Osteoblast (primary cell): ENCODE results near the gene PPP2R5B. TPM values are rescaled to one million over a fixed set of nuclear protein-coding genes. Genes with fewer than 3 reads are reported as not detected.

Experiments
- DNase-seq: peaks from one replicate; pipeline ENCODE4 v3.0.0; 2011; ENCODE audit warnings: low spot score, mixed read lengths; ENCODE audit not compliant: insufficient read length; ENCODE audit errors: missing footprints
- H2AFZ ChIP-seq: 2 replicates; pipeline ENCODE4 v1.6.0; 2011; ENCODE audit warnings: mild to moderate bottlenecking, low read length
- H3K27ac ChIP-seq: 2 replicates; pipeline ENCODE4 v1.5.1; 2011; ENCODE audit warnings: mild to moderate bottlenecking, low read depth, low read length, moderate library complexity
- H3K27me3 ChIP-seq: 2 replicates; pipeline ENCODE4 v1.6.0; 2012; ENCODE audit warnings: mild to moderate bottlenecking, control low read depth, inconsistent platforms, low read length, moderate library complexity; ENCODE audit not compliant: insufficient read depth
- H3K36me3 ChIP-seq: 2 replicates; pipeline ENCODE4 v1.5.1; 2011; ENCODE audit warnings: mild to moderate bottlenecking, low read length, control low read depth, moderate library complexity; ENCODE audit not compliant: insufficient read depth
- H3K4me1 ChIP-seq: 2 replicates; pipeline ENCODE4 v1.5.1; 2011; ENCODE audit warnings: mild to moderate bottlenecking, low read length, control low read depth, moderate library complexity; ENCODE audit not compliant: insufficient read depth
- H3K4me2 ChIP-seq: 2 replicates; pipeline ENCODE4 v1.6.0; 2011; ENCODE audit warnings: mild to moderate bottlenecking, low read length; ENCODE audit not compliant: insufficient read depth
- H3K4me3 ChIP-seq: fragments of 200-600 bp; sonication (generic); 3 replicates; pipeline ENCODE4 v1.5.1; 2012; ENCODE audit warnings: mild to moderate bottlenecking, low read length, inconsistent platforms; ENCODE audit not compliant: insufficient read depth
- H3K79me2 ChIP-seq: 2 replicates; pipeline ENCODE4 v1.6.0; 2012; ENCODE audit warnings: mild to moderate bottlenecking, low read length, control low read depth, inconsistent platforms; ENCODE audit not compliant: insufficient read depth
- H3K9me3 ChIP-seq: 2 replicates; pipeline ENCODE4 v1.5.1; 2011; ENCODE audit warnings: low read depth, low read length, control low read depth
- H4K20me1 ChIP-seq: 2 replicates; pipeline ENCODE4 v1.6.0; 2012; ENCODE audit warnings: mild to moderate bottlenecking, low read length, control low read depth; ENCODE audit not compliant: insufficient read depth
- total RNA-seq: library from RNA; depleted of rRNA; stranded (reverse); fragments of >200 nt; gene quantifications from 2 replicates; pipeline ENCODE4 v1.2.3, GENCODE V29; 2012
- TF ChIP-seq, protein P1 (sequence below): IDR thresholded peaks from 2 replicates; pipeline ENCODE4 v1.5.1; 2011; ENCODE audit warnings: mild to moderate bottlenecking, low read depth, low read length, moderate library complexity; ENCODE audit errors: extremely low read depth

Gene PPP2R5B
- total RNA-seq, 1 donor = 6.2 TPM

GRCh38 chr11:64891215-64891848 lies 33.2 kb upstream of the PPP2R5B start:
- no peak overlapping the region for H2AFZ ChIP-seq
- TF ChIP-seq, protein P1, sequence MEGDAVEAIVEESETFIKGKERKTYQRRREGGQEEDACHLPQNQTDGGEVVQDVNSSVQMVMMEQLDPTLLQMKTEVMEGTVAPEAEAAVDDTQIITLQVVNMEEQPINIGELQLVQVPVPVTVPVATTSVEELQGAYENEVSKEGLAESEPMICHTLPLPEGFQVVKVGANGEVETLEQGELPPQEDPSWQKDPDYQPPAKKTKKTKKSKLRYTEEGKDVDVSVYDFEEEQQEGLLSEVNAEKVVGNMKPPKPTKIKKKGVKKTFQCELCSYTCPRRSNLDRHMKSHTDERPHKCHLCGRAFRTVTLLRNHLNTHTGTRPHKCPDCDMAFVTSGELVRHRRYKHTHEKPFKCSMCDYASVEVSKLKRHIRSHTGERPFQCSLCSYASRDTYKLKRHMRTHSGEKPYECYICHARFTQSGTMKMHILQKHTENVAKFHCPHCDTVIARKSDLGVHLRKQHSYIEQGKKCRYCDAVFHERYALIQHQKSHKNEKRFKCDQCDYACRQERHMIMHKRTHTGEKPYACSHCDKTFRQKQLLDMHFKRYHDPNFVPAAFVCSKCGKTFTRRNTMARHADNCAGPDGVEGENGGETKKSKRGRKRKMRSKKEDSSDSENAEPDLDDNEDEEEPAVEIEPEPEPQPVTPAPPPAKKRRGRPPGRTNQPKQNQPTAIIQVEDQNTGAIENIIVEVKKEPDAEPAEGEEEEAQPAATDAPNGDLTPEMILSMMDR = no peak
- H3K79me2 ChIP-seq = no peaks in the 10 kb centered on the region
- H3K4me1 ChIP-seq = no peaks in the 10 kb centered on the region
- H4K20me1 ChIP-seq = no peaks in the 10 kb centered on the region
- H3K9me3 ChIP-seq = no peaks in the 10 kb centered on the region
- H3K36me3 ChIP-seq = peaks cover 5% of the 10 kb centered on the region
- no peaks in the 10 kb centered on the region for H3K27me3 ChIP-seq
- H3K4me2 ChIP-seq = no peak overlapping the region
- no peak overlapping the region for H3K4me3 ChIP-seq
- no peak for DNase-seq
- no peak overlapping the region for H3K27ac ChIP-seq

- no peaks in the 10 kb centered on the region for H3K9me3 ChIP-seq
- no peak overlapping the region for H3K4me3 ChIP-seq
- H4K20me1 ChIP-seq = no peaks in the 10 kb centered on the region
- H3K36me3 ChIP-seq = peaks cover 5% of the 10 kb centered on the region
- H3K4me1 ChIP-seq = no peaks in the 10 kb centered on the region
- H3K79me2 ChIP-seq = no peaks in the 10 kb centered on the region
- no peak overlapping the region for H2AFZ ChIP-seq
- H3K27me3 ChIP-seq = no peaks in the 10 kb centered on the region
- no peak overlapping the region for H3K27ac ChIP-seq
- TF ChIP-seq, protein P1 = no peak
- no peak for DNase-seq
- H3K4me2 ChIP-seq = no peak overlapping the region
These were observed 32.6 kb upstream of the PPP2R5B start for GRCh38 chr11:64891880-64892279.

GRCh38 chr11:64892411-64892831 lies 32.1 kb upstream of the PPP2R5B start:
- Histone ChIP-seq H3K27ac (no peak overlapping the region), H3K4me3 (no peak overlapping the region)

DNA sequence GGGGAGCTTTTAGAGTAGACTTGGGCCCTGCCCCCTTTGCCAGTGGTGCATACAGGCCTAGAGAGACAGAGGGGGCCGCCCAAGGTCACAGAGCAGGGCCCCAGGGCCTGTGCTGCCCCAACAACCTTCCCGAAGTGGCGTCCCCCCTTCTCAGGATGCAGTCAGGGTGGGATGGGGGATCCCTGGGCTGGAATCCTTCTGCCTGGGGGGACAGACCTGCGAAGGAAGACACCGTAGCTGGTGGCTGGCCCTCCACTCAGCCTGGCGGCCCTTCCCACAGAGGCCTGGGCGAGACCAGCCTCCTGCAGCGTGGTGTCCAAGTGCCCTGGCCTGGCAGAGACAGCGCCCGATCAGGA lies 31.7 kb upstream of the PPP2R5B start:
- Histone ChIP-seq H3K4me1 (no peaks in the 10 kb centered on the region), H3K4me2 (no peak overlapping the region), H3K27ac (no peak overlapping the region), H4K20me1 (no peaks in the 10 kb centered on the region), H3K36me3 (peaks cover 5% of the 10 kb centered on the region), H3K9me3 (no peaks in the 10 kb centered on the region), H3K79me2 (no peaks in the 10 kb centered on the region), H3K27me3 (no peaks in the 10 kb centered on the region), H2AFZ (no peak overlapping the region), H3K4me3 (no peak overlapping the region)
- TF ChIP-seq, protein P1 = no peak
- no peak for DNase-seq

More at GRCh38 chr11:64892411-64892831, 32.1 kb upstream of the PPP2R5B start:
- H3K4me1 ChIP-seq = no peaks in the 10 kb centered on the region
- H3K27me3 ChIP-seq = no peaks in the 10 kb centered on the region
- H2AFZ ChIP-seq = no peak overlapping the region
- H4K20me1 ChIP-seq = no peaks in the 10 kb centered on the region
- H3K4me2 ChIP-seq = no peak overlapping the region
- H3K79me2 ChIP-seq = no peaks in the 10 kb centered on the region
- H3K36me3 ChIP-seq = peaks cover 5% of the 10 kb centered on the region
- TF ChIP-seq, protein P1 = no peak
- no peak for DNase-seq
- no peaks in the 10 kb centered on the region for H3K9me3 ChIP-seq
